DOHH2 (cell line): ENCODE results near the gene CMTR2.

Source experiments
- CTCF ChIP-seq: fragments of 200-600 bp; sonication (generic); IDR thresholded peaks from one replicate; pipeline ENCODE4 v1.5.1; 2014; ENCODE audit warnings: antibody characterized with exemption, mild to moderate bottlenecking, low read depth, low read length; ENCODE audit not compliant: poor library complexity, severe bottlenecking
- EZH2phosphoT487 ChIP-seq: fragments of 200-600 bp; sonication (generic); IDR thresholded peaks from 2 replicates; pipeline ENCODE4 v1.6.1; 2017; ENCODE audit warnings: borderline replicate concordance, mild to moderate bottlenecking, antibody characterized with exemption, low read length, moderate library complexity, mixed read lengths

- TF ChIP-seq EZH2phosphoT487 (no peak), CTCF (no peak)
Observed at GRCh38 chr16:71288890-71289731, at the start of gene CMTR2.
